ENCODE measurements around the gene SEPTIN10.
"Not testable (repeated sequence)": the region's sequence is repeated elsewhere in the genome, so short reads cannot be mapped to it uniquely, and the experiment has no call there.

Gene SEPTIN10

DNA sequence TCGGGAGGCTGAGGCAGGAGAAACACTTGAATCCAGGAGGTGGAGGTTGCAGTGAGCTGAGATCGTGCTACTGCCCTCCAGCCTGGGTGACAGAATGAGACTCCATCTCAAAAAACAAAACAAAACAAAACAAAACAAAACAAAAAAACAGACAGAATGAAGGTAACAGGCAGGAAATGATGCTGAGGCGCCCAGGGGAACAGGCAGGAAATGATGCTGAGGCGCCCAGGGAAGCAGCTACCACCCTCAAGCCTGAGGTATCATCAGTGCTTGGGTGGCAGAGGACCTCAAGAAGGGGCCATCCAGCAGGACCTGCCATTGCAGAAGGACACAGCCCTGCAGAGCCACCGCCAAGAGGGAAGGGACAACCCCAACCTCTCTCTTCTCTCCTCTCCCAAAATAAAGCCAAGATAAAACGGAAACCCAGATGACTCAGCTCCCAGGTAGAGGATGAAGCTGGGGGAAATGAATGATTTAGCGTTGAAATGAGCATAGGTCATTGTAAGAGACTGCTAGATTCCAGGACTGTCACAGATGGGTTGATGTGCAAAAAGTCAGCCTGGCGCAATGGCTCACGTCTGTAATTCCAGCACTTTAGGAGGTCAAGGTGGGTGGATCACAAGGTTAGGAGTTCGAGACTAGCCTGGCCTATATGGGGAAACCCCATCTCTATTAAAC, 19.7 kb upstream of the SEPTIN10 start:
- DNase-seq: no peak

DNA sequence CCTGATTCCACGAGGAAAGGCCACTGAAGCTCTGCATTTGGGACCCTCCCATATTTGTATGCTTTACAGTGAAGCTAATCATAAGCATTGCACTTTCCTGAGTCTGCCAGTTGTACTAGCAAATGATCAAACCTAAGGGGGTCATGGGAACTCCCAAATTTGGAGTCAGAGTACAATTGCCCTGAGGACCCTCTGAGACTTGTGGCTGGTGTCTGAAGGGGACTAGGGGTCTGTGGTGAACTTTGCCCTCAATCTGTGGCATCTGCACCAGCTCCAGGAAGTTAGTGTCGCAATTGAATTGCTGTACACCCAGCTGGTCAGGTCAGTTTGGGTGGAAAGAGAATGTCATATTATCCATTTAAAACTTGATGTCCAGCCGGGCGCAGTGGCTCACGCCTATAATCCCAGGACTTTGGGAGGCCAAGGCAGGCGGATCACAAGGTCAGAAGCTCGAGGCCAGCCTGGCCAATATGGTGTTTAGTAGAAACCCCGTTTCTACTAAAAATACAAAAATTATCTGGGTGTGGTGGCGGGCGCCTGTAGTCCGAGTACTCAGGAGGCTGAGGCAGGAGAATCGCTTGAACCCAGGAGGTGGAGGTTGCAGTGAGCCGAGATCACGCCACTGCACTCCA, 18.5 kb upstream of the SEPTIN10 start:
- no peak for DNase-seq

DNA sequence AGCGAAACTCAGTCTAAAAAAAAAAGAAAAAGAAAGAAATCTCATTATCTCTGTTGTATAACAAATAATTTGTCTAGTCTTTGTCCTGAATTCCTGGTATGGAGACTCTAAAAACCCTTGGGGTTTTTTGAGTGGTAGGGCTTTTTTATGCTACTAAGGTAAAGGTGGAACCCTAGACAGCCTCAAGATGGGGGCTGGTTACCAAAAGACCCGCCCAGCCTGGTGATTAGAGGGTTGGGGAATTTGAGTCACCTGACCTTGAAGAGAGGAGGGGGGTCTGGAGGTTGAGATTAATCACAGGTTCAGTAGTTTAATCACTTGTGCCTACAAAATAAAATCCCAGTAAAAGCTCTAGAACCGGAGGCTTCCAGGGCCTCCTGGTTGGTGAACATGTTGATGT, 18.0 kb upstream of the SEPTIN10 start:
- DNase-seq: no peak

DNA sequence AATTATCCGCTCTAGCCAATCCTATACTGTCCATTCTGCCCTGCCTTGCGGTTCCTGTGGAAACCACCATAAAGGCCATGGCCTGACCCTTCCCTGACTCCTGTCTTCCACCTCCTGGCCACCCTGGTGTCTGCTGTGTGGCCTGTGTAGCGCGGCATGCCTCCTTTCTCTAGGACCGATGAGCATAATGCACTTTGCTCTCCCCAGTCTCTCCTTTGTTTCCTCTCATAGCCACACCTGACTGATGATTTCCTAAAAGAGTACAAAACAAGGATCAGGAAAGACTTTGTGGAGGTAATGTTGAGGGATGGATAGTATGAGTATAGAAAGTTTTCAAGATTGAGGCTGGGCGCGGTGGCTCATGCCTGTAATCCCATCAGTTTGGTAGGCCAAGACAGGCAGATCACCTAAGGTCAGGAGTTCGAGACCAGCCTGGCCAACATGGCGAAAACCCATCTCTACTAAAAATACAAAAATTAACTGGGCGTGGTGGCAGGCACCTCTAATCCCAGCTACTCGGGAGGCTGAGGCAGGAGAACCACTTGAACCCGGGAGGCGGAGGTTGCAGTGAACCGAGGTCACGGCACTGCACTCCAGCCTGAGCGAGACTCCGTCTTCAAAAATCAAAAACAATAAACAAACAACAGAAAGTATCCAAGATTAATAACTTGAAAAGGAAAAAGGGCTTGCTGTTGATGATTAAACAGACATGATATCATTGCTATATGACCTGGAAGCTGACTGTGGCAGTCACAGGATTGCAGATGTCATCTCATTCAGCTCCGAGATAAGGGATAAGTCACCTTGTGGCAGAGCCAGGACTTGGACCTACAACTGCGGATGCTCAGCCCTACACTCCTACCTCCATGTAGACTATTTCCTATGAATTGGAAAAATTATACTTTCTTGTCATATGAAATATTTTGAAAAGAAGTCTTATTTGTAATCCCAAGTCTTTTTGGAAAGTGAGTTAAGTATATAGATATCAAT, 17.0 kb upstream of the SEPTIN10 start:
- DNase-seq: no peak

DNA sequence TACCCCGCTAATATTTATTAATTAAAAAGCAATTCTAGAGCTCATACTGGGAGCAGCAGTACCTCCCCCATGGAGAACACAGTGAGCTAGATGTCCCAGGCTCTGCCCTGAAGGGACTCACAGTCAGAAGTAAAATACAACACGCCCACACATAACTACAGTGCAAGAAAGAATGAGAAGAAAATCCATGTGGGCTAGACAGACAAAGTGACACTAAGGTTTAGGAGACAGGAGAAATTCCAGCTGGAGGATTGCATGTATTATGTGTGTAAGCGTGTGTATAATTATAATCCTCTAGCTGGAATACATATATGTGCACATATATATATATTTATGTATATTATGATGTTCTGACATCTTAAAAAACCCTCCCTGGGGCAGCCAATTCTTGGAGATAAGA, 16.1 kb upstream of the SEPTIN10 start:
- no peak for DNase-seq

DNA sequence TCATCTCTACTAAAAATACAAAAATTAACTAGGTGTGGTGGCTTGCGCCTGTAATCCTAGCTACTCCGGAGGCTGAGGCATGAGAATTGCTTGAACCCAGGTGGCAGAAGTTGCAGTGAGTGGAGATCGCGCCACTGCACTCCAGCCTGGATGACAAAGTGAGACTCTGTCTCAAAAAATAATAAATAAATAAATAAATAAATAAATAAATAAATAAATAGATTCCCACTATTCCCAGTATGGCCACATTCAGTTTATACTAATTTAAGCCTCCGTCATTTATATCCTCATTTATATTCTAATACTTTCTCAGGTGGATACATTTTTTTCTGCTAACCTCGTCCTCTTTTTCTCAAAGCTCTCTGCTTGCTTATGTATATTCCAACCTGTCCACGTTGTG, 14.6 kb upstream of the SEPTIN10 start:
- not testable (repeated sequence) for DNase-seq

DNA sequence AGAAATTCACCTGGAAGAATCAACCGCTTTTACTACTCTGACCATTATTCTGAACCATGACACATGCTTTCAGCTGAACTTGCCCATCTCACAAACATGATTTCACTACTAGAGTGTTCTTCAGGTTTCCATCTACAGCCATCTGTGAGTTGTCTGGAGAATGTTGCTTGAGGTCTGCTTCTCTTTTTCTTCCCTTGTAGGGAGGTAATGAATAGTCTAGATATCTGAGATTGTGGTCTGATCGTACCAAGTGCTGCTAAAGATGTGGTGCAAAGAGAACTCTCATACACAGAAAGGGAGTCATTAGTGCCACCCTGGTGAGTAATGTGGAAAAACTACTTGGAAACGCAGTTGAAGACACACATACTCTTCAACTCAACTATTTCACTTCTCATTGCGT, 10.6 kb upstream of the SEPTIN10 start:
- DNase-seq: no peak

DNA sequence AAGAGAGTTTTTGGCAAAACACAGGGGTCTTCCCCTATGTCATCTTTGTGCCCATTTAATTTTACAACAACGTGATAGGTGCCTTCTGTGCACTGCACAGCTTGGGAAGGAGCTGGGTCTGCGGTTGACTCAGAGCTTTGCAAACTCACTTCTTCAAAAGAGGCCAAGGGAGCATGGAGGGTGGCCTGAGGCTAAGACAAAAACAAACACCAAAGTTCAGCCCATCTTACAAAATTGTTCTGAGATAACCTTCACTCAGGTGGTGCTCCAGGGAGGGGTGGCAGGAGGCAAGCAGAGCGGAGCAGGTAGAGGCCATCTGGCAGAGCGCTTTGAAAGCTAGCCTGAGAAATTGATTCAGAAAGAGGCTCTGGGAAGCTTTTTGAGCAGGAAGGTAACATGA, 10.2 kb upstream of the SEPTIN10 start:
- DNase-seq: no peak

DNA sequence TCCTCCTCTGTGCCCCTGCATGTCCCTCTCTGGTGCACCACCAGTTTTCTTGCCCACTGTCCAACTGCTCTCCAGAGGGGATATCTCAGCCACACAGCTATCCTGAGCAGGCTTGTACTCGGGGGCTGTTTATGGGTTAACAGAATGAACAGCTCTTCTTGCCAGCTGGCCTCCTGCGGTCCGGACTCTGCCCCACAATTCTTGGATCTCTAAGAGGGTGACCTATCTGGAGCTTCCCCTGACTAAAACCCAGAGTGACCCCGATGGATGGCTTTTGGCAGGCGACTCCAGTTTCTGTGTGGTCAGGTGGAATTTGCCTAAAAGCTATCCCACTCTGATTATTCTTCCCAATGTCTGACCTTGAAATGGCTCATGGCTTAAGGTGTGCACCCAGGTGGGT, 9.5 kb upstream of the SEPTIN10 start:
- DNase-seq: no peak

DNA sequence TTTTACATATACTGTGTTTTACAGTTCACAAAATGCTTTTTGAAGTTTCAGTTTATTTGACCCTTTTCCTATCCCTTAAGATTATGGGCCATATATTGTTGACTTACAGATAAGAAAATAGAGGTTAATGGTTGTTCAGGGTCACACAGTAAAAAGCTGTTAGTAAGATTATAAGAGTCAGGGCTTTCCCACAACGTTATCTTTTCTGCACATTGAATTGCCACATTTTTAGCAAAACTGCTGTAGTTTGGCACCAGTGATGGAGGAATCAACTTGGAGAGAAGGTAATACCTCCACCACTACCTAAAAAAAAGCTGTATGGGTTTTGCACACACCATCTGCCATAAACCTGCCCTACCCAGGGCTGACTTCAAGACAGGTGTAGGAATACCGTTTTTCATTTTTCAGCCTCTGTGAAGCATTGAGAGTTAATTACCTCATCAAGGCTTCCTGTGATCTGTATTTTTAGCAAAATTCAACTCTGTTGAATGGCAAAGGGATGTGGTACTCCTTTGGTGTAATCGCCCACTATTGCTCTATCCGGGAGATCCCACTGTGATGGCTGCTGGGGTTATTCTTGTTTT, 5.4 kb upstream of the SEPTIN10 start:
- DNase-seq: no peak

DNA sequence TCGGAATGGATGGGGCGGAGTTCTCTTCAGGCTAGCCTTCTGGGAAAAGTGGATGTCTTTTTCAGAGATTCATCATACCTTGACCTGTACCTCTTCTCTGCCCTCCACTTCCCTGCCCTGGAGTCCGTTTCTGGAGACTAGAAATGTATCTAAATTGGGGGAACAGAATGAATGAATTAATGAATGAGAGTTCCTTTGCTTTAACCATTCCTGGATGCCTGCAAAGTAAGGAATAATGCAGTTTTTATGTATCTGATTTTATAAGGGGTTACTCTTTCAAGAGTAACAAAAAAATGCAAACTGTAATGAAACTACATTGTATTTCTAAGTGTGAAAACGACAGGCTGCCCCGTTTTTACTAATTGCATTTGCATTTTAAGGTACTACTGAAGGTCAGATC, 2.4 kb upstream of the SEPTIN10 start:
- DNase-seq: no peak

DNA sequence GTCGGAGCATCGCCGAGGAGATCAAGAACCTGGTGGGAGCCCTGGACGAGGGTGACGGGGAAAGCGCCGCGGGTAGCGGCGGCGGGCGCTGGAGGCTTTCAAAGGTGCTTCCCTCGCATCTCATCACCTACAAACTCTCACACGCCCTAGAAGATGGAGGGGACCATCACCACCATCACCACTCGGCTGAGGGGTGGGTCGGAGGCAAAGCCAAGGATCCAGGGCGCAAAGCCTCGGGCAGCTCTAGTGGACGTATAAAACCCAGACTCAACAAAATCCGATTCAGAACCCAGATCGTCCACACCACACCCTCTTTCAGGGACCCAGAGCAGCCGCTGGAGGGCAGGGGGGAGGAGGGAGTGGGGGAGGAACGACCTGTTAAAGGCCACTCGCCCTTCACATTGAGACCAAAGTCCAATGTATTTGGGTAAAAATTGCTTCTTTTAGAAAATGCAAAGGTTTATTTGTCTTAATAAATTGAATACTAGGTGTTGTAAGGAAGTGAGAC, 1.9 kb upstream of the SEPTIN10 start:
- DNase-seq: no peak

DNA sequence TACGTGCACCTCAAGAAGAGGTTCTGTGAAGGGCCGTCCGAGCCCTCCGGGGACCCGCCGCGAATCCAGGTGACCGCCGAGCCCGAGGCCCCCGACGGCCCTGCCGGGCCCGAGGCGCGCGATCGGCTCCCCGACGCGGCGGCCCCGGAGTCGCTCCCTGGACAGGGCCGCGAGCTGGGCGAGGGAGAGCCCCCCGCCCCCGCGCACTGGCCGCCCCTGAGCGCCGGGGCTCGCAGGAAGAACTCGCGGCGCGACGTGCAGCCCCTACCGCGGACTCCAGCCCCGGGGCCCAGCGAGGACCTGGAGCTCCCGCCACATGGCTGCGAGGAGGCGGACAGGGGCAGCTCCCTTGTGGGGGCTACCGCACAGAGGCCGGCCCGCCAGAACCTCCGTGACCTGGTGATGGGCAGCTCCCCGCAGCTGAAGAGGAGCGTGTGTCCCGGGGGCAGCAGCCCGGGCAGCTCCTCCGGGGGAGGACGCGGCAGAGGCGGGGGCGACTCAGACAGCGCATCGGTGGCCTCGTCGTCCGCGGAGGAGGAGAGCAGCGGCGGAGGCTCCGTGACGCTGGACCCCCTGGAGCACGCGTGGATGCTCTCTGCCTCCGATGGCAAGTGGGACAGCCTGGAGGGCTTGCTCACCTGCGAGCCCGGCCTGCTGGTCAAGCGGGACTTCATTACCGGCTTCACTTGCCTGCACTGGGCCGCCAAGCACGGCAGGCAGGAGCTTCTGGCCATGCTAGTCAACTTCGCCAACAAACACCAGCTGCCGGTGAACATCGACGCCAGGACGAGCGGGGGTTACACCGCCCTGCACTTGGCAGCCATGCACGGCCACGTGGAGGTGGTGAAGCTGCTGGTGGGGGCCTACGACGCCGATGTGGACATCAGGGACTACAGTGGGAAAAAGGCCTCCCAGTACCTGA, 1.2 kb upstream of the SEPTIN10 start:
- DNase-seq: no peak

DNA sequence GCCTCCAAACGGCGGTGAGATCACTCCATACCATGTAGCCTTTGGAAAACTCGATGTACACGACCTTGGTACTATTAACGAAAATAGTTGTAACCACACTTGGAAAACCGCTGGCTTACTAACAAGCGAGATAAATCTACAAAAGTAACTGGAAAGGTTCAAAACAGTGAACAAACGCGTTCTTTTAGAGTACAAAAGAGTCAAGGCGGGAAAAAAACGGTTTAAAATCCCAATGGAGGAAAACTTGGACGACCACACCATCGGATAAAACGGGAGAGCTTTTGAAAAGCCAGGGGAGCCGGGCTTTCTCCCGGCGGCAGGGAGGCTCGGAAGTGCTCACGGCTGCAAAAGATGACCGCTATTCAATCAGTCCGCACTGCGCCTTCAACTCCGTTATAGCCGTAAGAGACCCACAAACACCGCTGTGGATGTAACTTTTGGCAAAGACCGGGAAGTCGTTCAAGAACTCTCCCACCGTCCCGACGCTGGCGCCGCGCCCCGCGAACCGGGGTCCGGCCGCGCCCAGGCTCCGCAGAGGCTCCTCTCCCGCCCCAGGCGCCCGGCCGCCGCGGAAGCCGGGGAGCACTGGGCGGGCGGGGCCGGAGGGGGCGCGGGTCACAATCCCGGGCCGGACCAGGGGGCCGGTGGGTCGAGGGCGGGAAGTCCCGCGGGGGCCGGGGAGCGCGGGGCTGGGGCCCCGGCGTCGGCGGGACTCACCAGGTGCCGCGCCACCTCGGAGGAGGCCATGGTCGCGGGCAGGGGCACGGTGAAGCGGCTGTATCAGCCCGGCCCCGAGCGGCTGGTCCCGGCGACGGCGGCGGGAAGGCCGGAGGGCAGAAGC, 465 bp downstream of the SEPTIN10 start:
- peak; percentile 58 for DNase-seq

DNA sequence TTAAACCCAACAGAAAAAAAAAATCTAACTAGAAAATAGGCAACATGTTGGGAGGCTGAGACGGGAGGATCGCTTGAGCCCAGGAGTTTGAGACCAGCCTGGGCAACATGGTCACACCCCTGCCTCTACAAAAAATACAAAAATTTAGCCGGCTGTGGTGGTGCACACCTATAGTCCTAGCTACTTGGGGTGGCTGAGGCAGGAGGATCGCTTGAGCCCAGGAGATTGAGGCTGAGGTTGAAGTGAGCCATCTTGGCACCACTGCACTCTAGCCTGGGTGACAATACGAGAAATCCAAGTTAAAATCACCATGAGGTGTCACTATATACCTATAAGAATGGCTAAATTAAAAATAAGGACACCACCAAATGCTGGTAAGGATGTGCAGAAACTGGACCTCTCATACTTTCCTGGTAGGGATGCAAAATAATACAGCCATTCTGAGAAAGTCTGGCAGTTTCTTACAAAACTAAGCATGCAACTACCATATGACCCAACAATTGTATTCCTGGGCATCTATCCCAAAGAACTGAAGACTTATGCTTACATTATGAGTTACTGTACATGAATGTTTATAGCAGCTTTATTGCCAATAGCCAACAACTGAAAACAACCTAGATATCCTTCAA, 2.2 kb downstream of the SEPTIN10 start:
- DNase-seq: peak; percentile 77

DNA sequence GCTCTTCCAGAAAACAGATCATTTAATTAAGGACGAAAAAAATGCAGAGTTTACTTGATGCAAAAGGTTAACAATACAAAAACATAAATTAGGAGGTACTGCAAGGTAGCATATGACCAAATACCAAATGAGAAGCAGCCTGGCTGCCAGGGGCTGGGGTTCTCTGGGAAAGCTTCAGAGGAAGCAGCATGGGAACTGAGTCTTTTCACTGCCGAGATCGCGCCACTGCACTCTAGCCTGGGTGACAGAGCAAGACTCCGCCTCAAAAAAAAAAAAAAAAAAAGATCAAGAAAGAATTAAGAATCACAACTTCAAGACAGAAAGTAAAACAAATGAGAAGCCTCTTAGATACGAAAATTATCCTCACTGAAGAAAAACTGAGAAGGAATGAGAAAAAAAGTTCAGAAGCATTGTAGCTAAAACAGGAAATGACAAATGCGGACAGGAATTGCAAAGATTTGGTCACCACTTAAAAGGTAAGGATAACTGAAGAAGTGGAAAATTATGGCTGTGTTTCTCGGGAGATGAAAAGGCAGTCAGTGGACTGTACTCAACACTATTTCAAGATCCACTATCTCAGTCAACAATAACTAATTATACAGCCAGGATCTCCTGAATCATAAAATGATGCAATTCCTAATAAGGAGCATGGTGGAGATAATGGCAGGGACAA, 4.3 kb downstream of the SEPTIN10 start:
- peak; percentile 74 for DNase-seq

DNA sequence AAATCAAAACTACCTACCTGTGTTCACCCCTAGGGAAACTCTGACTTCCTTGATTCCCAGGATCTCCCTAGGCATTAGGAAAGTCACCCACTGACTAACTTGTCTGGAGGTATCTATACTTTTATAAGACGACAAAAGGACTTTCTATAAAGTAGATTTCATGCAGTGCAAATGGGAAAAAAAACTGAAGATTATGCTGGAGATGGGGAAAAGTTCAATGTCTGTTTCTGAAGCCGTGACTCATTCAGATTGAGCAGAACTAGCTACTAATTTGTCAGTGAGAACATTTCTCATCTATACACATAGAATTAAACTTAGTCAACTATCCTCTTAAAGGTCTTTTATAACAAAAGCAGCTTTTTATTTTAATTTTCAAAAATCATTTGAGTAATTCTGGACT, 6.0 kb downstream of the SEPTIN10 start:
- peak; percentile 30 for DNase-seq

DNA sequence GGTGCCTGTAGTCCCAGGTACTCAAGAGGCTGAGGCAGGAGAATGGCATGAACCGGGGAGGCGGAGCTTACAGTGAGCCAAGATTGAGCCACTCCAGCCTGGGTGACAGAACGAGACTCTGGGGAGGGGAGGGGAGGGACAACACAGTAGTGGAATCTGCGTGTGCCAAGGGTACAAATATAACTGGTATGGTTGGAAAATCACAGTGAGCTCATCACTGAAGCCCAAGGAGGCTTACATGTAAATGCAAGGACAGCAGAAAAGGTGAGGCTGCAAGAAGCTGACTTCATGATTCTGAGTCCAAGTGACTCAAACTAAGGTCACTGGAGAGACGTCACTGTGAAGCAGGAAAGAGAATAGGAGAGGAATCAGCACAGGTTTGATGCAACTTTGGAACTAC, 9.2 kb downstream of the SEPTIN10 start:
- peak; percentile 35 for DNase-seq

DNA sequence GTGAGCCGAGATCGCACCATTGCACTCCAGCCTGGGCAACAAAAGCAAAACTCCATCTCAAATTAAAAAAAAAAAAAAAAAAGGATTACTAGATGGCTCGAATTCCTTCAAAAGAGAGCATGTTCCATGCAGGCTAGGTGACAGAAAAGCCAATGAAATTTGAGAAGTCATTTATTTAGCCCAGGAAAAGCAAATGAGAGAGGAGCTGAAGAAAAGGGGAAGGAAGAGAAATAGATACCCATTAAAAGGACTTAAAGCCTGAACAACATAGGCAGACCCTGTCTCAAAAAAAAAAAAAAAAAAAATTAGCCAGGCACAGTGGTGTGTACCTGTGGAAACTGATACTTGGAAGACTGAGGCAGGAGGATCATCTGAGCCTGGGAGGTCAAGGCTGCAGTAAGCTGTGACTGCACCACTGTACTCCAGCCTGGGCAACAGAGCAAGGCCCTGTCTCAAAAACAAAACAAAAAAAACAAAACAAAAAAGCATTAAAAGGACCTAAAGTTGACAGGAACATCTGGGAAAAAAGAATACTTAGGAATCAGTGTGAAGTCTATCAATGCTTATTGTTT, 11.1 kb downstream of the SEPTIN10 start:
- no peak for DNase-seq
